NK-92 (cell line): ENCODE results near the gene CDHR3.

ENCODE experiments used
- DNase-seq: peaks from one replicate; lab custom pipeline; 2025; ENCODE audit not compliant: unreplicated experiment; lab: John Stamatoyannopoulos, UW

Gene CDHR3

GRCh38 chr7:106062006-106062405 lies 98.9 kb downstream of the CDHR3 start:
- no peak for DNase-seq

- no peak for DNase-seq
Observed at GRCh38 chr7:106062521-106062931, 99.5 kb downstream of the CDHR3 start.

- DNase-seq, result no peak
Observed at GRCh38 chr7:106063024-106063423, 100.0 kb downstream of the CDHR3 start.

- no peak for DNase-seq
Observed at GRCh38 chr7:106063692-106064091, 100.6 kb downstream of the CDHR3 start.

GRCh38 chr7:106064316-106064715 lies 101.3 kb downstream of the CDHR3 start:
- DNase-seq, result no peak

GRCh38 chr7:106064771-106065574 lies 101.9 kb downstream of the CDHR3 start:
- DNase-seq, result no peak

GRCh38 chr7:106065575-106066500 lies 102.8 kb downstream of the CDHR3 start:
- DNase-seq, result no peak

- DNase-seq, result no peak
Observed at GRCh38 chr7:106067678-106068077, 104.6 kb downstream of the CDHR3 start.

- DNase-seq, result no peak
Observed at GRCh38 chr7:106068538-106068961, 105.5 kb downstream of the CDHR3 start.

- no peak for DNase-seq
Observed at GRCh38 chr7:106068986-106069385, 105.9 kb downstream of the CDHR3 start.

GRCh38 chr7:106069471-106070200 lies 106.6 kb downstream of the CDHR3 start:
- DNase-seq, result no peak

GRCh38 chr7:106070201-106070551 lies 107.1 kb downstream of the CDHR3 start:
- DNase-seq, result no peak

GRCh38 chr7:106070567-106071254 lies 107.6 kb downstream of the CDHR3 start:
- no peak for DNase-seq

- DNase-seq, result no peak
Observed at GRCh38 chr7:106071356-106071998, 108.4 kb downstream of the CDHR3 start.

GRCh38 chr7:106071999-106072714 lies 109.1 kb downstream of the CDHR3 start:
- DNase-seq, result no peak

GRCh38 chr7:106072715-106073091 lies 109.6 kb downstream of the CDHR3 start:
- DNase-seq, result no peak

GRCh38 chr7:106073701-106074100 lies 110.6 kb downstream of the CDHR3 start:
- no peak for DNase-seq

- DNase-seq, result no peak
Observed at GRCh38 chr7:106074257-106074656, 111.2 kb downstream of the CDHR3 start.

GRCh38 chr7:106075937-106076336 lies 112.9 kb downstream of the CDHR3 start:
- DNase-seq, result no peak

GRCh38 chr7:106076537-106076936 lies 113.5 kb downstream of the CDHR3 start:
- no peak for DNase-seq
